GM18909 (cell line): ENCODE results near the gene PRRT1B.

Experiments
- ATAC-seq: cut with Tn5 transposase; IDR thresholded peaks from one replicate; pipeline ENCODE4 v1.9.1; 2021; ENCODE audit warnings: mild to moderate bottlenecking; ENCODE audit not compliant: unreplicated experiment, poor library complexity

PRRT1B gene

GRCh38 chr9:131577005-131578000, 32.0 kb downstream of the PRRT1B start:
- no peak for ATAC-seq

- no peak for ATAC-seq
Measured at GRCh38 chr9:131578021-131578420, 32.7 kb downstream of the PRRT1B start.

- ATAC-seq, result peak; percentile 71
Measured at GRCh38 chr9:131578731-131579504, 33.6 kb downstream of the PRRT1B start.

- no peak for ATAC-seq
Measured at GRCh38 chr9:131579789-131580211, 34.5 kb downstream of the PRRT1B start.

- no peak for ATAC-seq
Measured at GRCh38 chr9:131580358-131580757, 35.0 kb downstream of the PRRT1B start.

- no peak for ATAC-seq
Measured at GRCh38 chr9:131582056-131582455, 36.7 kb downstream of the PRRT1B start.

GRCh38 chr9:131582466-131583336, 37.4 kb downstream of the PRRT1B start:
- no peak for ATAC-seq

- ATAC-seq, result no peak
Measured at GRCh38 chr9:131583337-131583645, 38.0 kb downstream of the PRRT1B start.

GRCh38 chr9:131583836-131584555, 38.7 kb downstream of the PRRT1B start:
- ATAC-seq, result no peak

- ATAC-seq, result no peak
Measured at GRCh38 chr9:131584858-131585257, 39.5 kb downstream of the PRRT1B start.

- no peak for ATAC-seq
Measured at GRCh38 chr9:131585375-131585774, 40.1 kb downstream of the PRRT1B start.

- no peak for ATAC-seq
Measured at GRCh38 chr9:131587331-131587730, 42.0 kb downstream of the PRRT1B start.

- no peak for ATAC-seq
Measured at GRCh38 chr9:131587906-131588305, 42.6 kb downstream of the PRRT1B start.

- no peak for ATAC-seq
Measured at GRCh38 chr9:131588396-131588795, 43.1 kb downstream of the PRRT1B start.

- no peak for ATAC-seq
Measured at GRCh38 chr9:131589124-131589711, 43.9 kb downstream of the PRRT1B start.

GRCh38 chr9:131589993-131590392, 44.7 kb downstream of the PRRT1B start:
- ATAC-seq, result no peak

- ATAC-seq, result no peak
Measured at GRCh38 chr9:131590449-131590848, 45.1 kb downstream of the PRRT1B start.

GRCh38 chr9:131590907-131591844, 45.9 kb downstream of the PRRT1B start:
- no peak for ATAC-seq
